ENCODE results near the gene FFAR3. TPM values are rescaled to one million over a fixed set of nuclear protein-coding genes. Genes with fewer than 3 reads are reported as not detected.
"Not testable (repeated sequence)": the region's sequence is repeated elsewhere in the genome, so short reads cannot be mapped to it uniquely, and the experiment has no call there.

Gene FFAR3
- total RNA-seq, 1 donor: not detected

DNA sequence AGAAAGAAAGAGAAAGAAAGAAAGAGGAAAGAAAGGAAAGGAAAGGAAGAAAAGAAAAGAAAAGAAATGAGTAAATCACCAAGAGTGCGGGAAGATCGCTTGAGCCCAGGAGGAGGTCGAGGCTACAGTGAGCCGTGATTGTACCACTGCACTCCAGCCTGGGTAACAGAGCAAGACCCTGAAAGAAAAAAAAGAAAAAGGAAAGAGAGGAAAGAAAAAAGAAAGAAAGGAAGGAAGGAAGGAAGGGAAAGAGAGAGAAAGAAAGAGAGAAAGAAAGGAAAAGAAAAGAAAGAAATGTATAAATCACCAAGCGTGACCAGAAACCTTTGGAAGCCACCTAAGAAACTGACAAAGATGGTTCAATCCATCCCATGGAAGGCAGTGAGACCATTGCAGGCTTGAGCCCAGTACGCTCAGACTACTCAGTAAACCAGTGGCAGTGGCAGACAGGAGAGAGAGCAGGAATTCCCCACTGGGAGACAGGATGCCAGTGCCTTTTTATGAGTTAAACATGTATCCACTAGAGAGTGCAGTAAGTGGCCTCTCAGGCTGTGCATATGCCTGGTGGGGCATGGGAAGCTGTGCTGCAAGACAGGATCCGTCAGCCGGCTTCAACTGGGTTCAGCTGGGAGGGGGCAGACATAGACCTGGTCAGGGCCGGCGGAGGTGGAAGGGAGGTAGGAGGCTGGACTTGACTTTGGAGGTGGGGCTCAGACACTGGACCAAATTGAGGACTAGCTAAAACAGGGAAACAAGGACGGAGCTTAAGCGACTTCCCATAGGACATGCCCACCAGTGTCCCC lies 17.4 kb downstream of the FFAR3 start:
- no peak overlapping the region for H3K4me3 ChIP-seq (ENCODE audit: low read depth, low read length)
- DNase-seq (ENCODE audit: low read depth): no peak
- TF ChIP-seq, protein P1, sequence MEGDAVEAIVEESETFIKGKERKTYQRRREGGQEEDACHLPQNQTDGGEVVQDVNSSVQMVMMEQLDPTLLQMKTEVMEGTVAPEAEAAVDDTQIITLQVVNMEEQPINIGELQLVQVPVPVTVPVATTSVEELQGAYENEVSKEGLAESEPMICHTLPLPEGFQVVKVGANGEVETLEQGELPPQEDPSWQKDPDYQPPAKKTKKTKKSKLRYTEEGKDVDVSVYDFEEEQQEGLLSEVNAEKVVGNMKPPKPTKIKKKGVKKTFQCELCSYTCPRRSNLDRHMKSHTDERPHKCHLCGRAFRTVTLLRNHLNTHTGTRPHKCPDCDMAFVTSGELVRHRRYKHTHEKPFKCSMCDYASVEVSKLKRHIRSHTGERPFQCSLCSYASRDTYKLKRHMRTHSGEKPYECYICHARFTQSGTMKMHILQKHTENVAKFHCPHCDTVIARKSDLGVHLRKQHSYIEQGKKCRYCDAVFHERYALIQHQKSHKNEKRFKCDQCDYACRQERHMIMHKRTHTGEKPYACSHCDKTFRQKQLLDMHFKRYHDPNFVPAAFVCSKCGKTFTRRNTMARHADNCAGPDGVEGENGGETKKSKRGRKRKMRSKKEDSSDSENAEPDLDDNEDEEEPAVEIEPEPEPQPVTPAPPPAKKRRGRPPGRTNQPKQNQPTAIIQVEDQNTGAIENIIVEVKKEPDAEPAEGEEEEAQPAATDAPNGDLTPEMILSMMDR (IDR thresholded peaks at IDR 0.05; ENCODE audit: insufficient read depth, low read depth, low read length): no peak

DNA sequence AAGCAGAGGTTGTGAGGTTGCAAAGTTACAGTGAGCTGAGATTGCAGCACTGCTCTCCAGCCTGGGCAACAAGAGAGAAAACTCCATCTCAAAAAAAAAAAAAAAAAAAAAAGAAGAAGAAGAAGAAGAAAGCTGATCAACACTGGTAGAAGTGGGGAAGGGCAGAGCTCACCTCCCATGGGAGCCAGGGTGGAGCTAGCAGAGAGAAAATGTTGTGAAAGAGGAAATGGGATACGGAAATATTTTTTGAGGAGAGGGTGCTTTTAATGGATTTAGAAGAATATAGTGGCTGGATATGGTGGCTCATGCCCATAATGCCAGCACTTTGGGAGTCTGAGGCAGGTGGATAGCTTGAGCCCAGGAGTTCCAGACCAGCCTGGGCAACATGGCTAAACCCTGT lies 19.4 kb downstream of the FFAR3 start:
- no peak overlapping the region for H3K4me3 ChIP-seq (ENCODE audit: low read depth, low read length)
- DNase-seq (ENCODE audit: low read depth): no peak
- TF ChIP-seq, protein P1 (IDR thresholded peaks at IDR 0.05; ENCODE audit: insufficient read depth, low read depth, low read length): no peak

- no peak for DNase-seq (ENCODE audit: low read depth)
- TF ChIP-seq, protein P1 (IDR thresholded peaks at IDR 0.05; ENCODE audit: insufficient read depth, low read depth, low read length): no peak
- H3K4me3 ChIP-seq (ENCODE audit: low read depth, low read length): no peak overlapping the region
Observed at GRCh38 chr19:35378356-35378755, 20.1 kb downstream of the FFAR3 start.

DNA sequence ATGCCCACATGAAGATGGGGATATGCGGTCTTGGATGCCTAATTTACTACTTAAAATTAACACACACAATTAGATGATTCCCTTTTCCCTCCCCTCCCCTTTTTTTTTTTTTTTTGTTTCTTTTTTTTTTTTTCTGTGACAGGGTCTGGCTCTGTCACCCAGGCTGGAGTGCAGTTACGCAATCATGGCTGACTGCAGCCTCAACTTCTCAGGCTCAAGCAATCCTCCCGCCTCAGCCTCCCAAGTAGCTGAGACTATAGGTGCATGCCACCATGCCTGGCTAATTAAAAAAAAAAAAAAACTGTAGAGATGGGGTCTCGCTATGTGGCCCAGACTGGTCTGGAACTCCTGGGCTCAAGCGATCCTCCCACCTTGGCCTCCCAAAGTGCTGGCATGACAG lies 21.3 kb downstream of the FFAR3 start:
- DNase-seq (ENCODE audit: low read depth); H3K4me3 ChIP-seq (ENCODE audit: low read depth, low read length): not testable (repeated sequence)

GRCh38 chr19:35379992-35380391 lies 21.7 kb downstream of the FFAR3 start:
- DNase-seq (ENCODE audit: low read depth): no peak
- TF ChIP-seq, protein P1 (IDR thresholded peaks at IDR 0.05; ENCODE audit: insufficient read depth, low read depth, low read length): no peak
- H3K4me3 ChIP-seq (ENCODE audit: low read depth, low read length): no peak overlapping the region

- no peak overlapping the region for H3K4me3 ChIP-seq (ENCODE audit: low read depth, low read length)
- no peak for DNase-seq (ENCODE audit: low read depth)
- TF ChIP-seq, protein P1 (IDR thresholded peaks at IDR 0.05; ENCODE audit: insufficient read depth, low read depth, low read length): no peak
Observed at GRCh38 chr19:35380450-35381124, 22.3 kb downstream of the FFAR3 start.

DNA sequence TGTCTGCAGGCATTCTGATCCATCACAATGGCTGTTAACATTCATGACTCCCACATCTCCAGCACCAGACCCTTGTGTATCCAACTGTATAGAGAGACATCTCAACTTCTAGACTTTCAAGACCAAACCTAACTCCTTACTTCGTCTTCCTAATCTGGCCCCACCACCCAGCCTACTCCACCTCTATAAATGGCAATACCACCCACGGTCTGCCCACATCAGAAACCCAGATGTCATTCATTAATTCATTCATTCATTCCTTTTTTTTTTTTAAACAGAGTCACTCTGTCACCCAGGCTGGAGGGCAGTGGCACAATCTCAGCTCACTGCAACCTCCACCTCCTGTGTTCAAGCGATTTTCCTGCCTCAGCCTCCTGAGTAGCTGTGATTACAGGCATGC lies 23.1 kb downstream of the FFAR3 start:
- H3K4me3 ChIP-seq (ENCODE audit: low read depth, low read length): no peak overlapping the region
- TF ChIP-seq, protein P1 (IDR thresholded peaks at IDR 0.05; ENCODE audit: insufficient read depth, low read depth, low read length): no peak
- DNase-seq (ENCODE audit: low read depth): no peak

Measured in fibroblast of villous mesenchyme (primary cell).